ENCODE data around the gene HTRA1.

GRCh38 chr10:122468307-122468925 is 7.1 kb downstream of the HTRA1 start:
- TF ChIP-seq CTCF (IDR thresholded peaks at IDR 0.05): no peak
- no peak for TF ChIP-seq POLR2A (IDR thresholded peaks at IDR 0.05)
